ENCODE results near the gene PYGL. TPM values are rescaled to one million over a fixed set of nuclear protein-coding genes. Genes with fewer than 3 reads are reported as not detected.
A peak's percentile ranks its signal among the peaks of the same experiment; 100 is the strongest.

The PYGL gene
- total and polyA plus RNA-seq, 2 experiments from 2014 or later, result 36.6 to 59.0 TPM

DNA sequence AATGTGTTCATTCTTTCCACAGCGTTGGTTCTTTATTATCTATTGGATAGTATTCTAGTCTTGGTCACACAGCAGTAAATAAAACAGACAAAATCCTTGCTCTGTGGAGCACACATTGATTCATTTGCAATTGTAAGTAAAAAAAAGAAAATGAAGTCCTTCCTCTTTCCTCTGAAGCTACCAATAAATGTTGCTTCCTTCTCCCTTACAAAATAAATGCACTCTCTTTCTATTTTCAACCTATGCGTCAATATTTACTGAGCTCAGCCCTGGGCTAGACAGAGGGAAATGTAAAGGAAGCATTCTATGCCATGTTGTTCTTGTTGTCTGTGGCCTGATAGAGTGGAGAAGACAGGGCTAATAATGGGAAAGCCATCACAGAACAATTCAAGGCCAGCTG is 69.5 kb downstream of the PYGL start:
- Histone ChIP-seq H3K9me3 (ENCODE audit: low read depth) (no peaks in the 10 kb centered on the region), H3K4me1 (ENCODE audit: low read depth) (no peaks in the 10 kb centered on the region), H3K27me3 (peaks cover 56% of the 10 kb centered on the region), H3K4me3 (no peak overlapping the region), H3K27ac (no peak overlapping the region), H3K36me3 (no peaks in the 10 kb centered on the region)
- DNase-seq (ENCODE audit: low read depth in 1 of 2, low spot score in 1 of 2), result no peak
- TF ChIP-seq, protein P1, sequence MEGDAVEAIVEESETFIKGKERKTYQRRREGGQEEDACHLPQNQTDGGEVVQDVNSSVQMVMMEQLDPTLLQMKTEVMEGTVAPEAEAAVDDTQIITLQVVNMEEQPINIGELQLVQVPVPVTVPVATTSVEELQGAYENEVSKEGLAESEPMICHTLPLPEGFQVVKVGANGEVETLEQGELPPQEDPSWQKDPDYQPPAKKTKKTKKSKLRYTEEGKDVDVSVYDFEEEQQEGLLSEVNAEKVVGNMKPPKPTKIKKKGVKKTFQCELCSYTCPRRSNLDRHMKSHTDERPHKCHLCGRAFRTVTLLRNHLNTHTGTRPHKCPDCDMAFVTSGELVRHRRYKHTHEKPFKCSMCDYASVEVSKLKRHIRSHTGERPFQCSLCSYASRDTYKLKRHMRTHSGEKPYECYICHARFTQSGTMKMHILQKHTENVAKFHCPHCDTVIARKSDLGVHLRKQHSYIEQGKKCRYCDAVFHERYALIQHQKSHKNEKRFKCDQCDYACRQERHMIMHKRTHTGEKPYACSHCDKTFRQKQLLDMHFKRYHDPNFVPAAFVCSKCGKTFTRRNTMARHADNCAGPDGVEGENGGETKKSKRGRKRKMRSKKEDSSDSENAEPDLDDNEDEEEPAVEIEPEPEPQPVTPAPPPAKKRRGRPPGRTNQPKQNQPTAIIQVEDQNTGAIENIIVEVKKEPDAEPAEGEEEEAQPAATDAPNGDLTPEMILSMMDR (IDR thresholded peaks at IDR 0.05; ENCODE audit: low read depth, low read length), result no peak

DNA sequence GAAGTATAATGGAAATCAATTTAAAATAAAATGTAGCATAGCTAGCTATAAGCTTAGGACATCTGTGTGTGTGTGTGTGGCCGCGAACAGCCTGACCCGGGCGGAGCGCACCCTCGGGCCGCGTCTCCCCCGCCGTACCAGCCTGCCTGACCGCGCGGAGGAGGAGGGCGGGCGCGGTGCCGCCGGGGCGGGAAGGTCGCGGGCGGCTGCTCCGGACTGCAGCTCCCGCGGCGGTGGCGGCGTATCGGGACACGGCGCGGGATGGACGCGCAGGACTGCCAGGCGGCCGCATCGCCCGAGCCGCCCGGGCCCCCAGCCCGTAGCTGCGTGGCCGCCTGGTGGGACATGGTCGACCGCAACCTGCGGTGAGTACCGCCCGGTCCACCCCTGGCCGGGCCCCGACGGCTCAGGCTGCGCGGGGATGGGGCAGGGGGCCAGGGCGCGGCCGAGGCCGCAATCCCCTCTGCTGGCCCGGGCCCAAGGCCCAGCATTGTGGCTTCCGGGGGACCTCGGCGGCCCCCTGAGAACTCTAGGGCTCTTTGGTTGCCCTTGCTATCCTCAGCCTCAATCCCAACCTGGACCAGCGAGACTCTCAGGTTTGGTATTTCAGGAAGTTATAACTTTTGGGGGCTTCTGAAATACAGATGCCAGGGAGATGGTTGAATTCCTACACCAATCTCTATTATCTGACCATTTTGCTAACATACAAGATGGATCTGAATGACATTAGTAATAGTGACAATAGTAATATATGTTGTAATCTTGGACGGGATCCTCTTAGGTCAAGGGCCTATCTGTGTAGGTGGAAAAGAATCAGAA is 72.2 kb downstream of the PYGL start, which contains the start of gene ABHD12B:
Gene ABHD12B, plus strand, starts transcription at position 140 of the 819 bp plus-strand sequence. Its CDS starts 122 bp downstream, at position 262.
- no peaks in the 10 kb centered on the region for H3K4me1 ChIP-seq (ENCODE audit: low read depth)
- no peak within 1 kb of the TSS for H3K27ac ChIP-seq
- TF ChIP-seq, protein P1 (IDR thresholded peaks at IDR 0.05; ENCODE audit: low read depth, low read length), result no peak
- peaks cover 58% of the 10 kb centered on the region for H3K27me3 ChIP-seq
- H3K9me3 ChIP-seq (ENCODE audit: low read depth), result no peaks in the 10 kb centered on the region
- DNase-seq (ENCODE audit: low read depth in 1 of 2, low spot score in 1 of 2), result peak; percentile 31 to 33
- H3K4me3 ChIP-seq, result peak within 1 kb of the TSS; percentile 4
- H3K36me3 ChIP-seq, result no peaks in the 10 kb centered on the region

DNA sequence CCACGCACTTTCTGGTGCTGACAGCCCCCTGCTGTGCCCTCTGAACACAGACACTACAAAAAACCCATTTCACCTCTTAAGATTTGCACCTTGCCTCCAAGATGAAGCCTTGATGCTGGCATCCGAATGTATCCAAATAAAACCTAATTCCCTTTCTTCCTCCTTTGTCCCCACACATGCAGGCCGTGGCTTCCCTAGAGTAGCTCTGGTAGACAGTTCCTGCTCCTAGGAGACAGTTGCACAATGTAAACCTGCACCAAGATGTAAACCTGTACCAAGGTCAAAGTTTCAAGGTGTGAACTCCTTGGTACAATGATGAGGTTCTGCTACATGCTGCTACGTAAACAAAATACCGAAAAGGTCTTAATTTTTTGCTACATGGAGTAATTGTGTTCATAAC is 73.1 kb downstream of the PYGL start:
- Histone ChIP-seq H3K36me3 (no peaks in the 10 kb centered on the region), H3K4me1 (ENCODE audit: low read depth) (no peaks in the 10 kb centered on the region), H3K27ac (no peak overlapping the region), H3K4me3 (no peak overlapping the region), H3K9me3 (ENCODE audit: low read depth) (no peaks in the 10 kb centered on the region), H3K27me3 (peaks cover 58% of the 10 kb centered on the region)
- TF ChIP-seq, protein P1 (IDR thresholded peaks at IDR 0.05; ENCODE audit: low read depth, low read length), result no peak
- DNase-seq (ENCODE audit: low read depth in 1 of 2, low spot score in 1 of 2), result no peak

- TF ChIP-seq, protein P1 (IDR thresholded peaks at IDR 0.05; ENCODE audit: low read depth, low read length), result no peak
- no peak overlapping the region for H3K27ac ChIP-seq
- peak in 1 of 2 donors; percentile 70 for DNase-seq (ENCODE audit: low read depth in 1 of 2, low spot score in 1 of 2)
- no peaks in the 10 kb centered on the region for H3K9me3 ChIP-seq (ENCODE audit: low read depth)
- H3K4me3 ChIP-seq, result no peak overlapping the region
- peaks cover 26% of the 10 kb centered on the region for H3K4me1 ChIP-seq (ENCODE audit: low read depth)
- no peaks in the 10 kb centered on the region for H3K36me3 ChIP-seq
- peaks cover 10% of the 10 kb centered on the region for H3K27me3 ChIP-seq
These were observed 78.7 kb downstream of the PYGL start for GRCh38 chr14:50865391-50866076.

- TF ChIP-seq, protein P1 (IDR thresholded peaks at IDR 0.05; ENCODE audit: low read depth, low read length), result no peak
- Histone ChIP-seq H3K36me3 (no peaks in the 10 kb centered on the region), H3K27me3 (peaks cover 4% of the 10 kb centered on the region), H3K9me3 (ENCODE audit: low read depth) (no peaks in the 10 kb centered on the region), H3K4me1 (ENCODE audit: low read depth) (peaks cover 31% of the 10 kb centered on the region), H3K4me3 (no peak overlapping the region), H3K27ac (no peak overlapping the region)
- DNase-seq (ENCODE audit: low read depth in 1 of 2, low spot score in 1 of 2), result no peak
These were observed 79.3 kb downstream of the PYGL start for GRCh38 chr14:50864946-50865345.

Measured in cardiac muscle cell (in vitro differentiated cells and primary cell).